WERI-Rb-1 (cell line): ENCODE measurements around the gene SLC39A12.

ENCODE experiments used
- DNase-seq: peaks from one replicate; pipeline ENCODE4 v3.0.0-alpha.2; 2020
- H3K27ac ChIP-seq: fragments of 250-450 bp; sonication (Bioruptor Pico); 2 replicates; pipeline ENCODE4 v1.5.1; 2020; ENCODE audit warnings: mild to moderate bottlenecking, moderate library complexity
- H3K27me3 ChIP-seq: fragments of 250-450 bp; sonication (Bioruptor Pico); 2 replicates; pipeline ENCODE4 v1.5.1; 2021; ENCODE audit warnings: mild to moderate bottlenecking, low read depth, moderate library complexity; ENCODE audit not compliant: insufficient read depth, severe bottlenecking
- H3K36me3 ChIP-seq: fragments of 250-450 bp; sonication (Bioruptor Pico); 2 replicates; pipeline ENCODE4 v1.5.1; 2020; ENCODE audit warnings: mild to moderate bottlenecking, moderate library complexity
- H3K4me3 ChIP-seq: 2 replicates; pipeline ENCODE4 v1.5.1; 2011; ENCODE audit warnings: low read depth, mild to moderate bottlenecking, control low read depth, low read length
- H3K9me3 ChIP-seq: fragments of 250-450 bp; sonication (Bioruptor Pico); 2 replicates; pipeline ENCODE4 v1.5.1; 2021; ENCODE audit warnings: mild to moderate bottlenecking, moderate library complexity; ENCODE audit not compliant: severe bottlenecking
- CTCF ChIP-seq: IDR thresholded peaks from 2 replicates; pipeline ENCODE4 v1.5.1; 2011; ENCODE audit warnings: low read depth, mild to moderate bottlenecking, control low read depth, inconsistent platforms, low read length

The SLC39A12 gene

GRCh38 chr10:18043148-18044006 lies 91.7 kb downstream of the SLC39A12 start:
- no peak for TF ChIP-seq CTCF

GRCh38 chr10:18044976-18045720 lies 93.4 kb downstream of the SLC39A12 start:
- no peak for TF ChIP-seq CTCF
- Histone ChIP-seq H3K4me3 (no peak overlapping the region), H3K27me3 (no peaks in the 10 kb centered on the region), H3K36me3 (no peaks in the 10 kb centered on the region), H3K9me3 (no peaks in the 10 kb centered on the region), H3K27ac (no peak overlapping the region)
- DNase-seq: no peak

More at GRCh38 chr10:18043148-18044006, 91.7 kb downstream of the SLC39A12 start:
- H3K4me3 ChIP-seq: no peak overlapping the region
- no peaks in the 10 kb centered on the region for H3K36me3 ChIP-seq
- no peak for DNase-seq
- no peaks in the 10 kb centered on the region for H3K9me3 ChIP-seq
- no peaks in the 10 kb centered on the region for H3K27me3 ChIP-seq
- no peak overlapping the region for H3K27ac ChIP-seq

DNA sequence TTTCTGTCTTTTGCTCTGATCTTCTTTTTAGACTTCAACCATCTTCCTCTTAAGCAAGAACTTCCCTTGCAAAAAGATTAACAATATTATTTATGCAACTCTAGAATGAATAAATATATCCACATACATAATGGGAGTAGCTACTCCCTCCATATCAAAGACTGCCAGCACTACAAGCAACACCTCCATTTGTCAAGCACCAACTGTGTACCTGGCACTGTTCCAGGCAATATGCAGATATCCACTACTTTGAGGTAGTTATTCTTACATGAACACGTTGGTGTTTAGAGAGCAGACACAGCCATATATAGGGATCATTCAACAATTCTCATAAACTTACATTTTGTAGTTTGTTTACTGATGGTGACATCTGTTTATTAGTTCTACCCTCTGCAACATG lies 104.9 kb downstream of the SLC39A12 start:
- Histone ChIP-seq H3K4me3 (no peak overlapping the region), H3K9me3 (no peaks in the 10 kb centered on the region), H3K27ac (no peak overlapping the region), H3K27me3 (no peaks in the 10 kb centered on the region), H3K36me3 (no peaks in the 10 kb centered on the region)
- no peak for DNase-seq
- TF ChIP-seq CTCF: no peak

GRCh38 chr10:18059826-18060559 lies 108.3 kb downstream of the SLC39A12 start:
- H3K4me3 ChIP-seq: no peak overlapping the region
- no peaks in the 10 kb centered on the region for H3K27me3 ChIP-seq
- H3K9me3 ChIP-seq: no peaks in the 10 kb centered on the region
- no peak overlapping the region for H3K27ac ChIP-seq
- DNase-seq: no peak
- H3K36me3 ChIP-seq: no peaks in the 10 kb centered on the region
- TF ChIP-seq CTCF: no peak

DNA sequence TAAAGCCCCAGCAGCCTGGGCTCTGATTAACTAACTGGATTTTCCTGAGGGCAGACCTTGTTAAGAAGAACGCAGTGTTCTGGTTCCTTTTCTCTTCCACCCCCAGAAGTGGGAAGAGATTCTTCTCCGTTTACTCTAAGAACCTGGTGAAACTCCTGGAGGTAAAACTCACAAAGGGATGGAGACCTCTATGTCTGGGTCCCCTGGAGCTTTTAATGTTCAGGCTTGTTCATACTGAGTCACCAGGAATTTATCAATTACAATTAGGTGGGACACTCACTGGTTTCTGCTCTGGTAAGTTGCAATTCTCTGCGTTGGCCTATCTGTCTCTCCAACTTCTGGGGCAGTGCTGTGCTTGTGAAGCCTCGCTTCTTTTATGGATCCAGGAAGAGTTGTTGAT lies 115.2 kb downstream of the SLC39A12 start:
- TF ChIP-seq CTCF: no peak
- DNase-seq: no peak
- Histone ChIP-seq H3K4me3 (no peak overlapping the region), H3K9me3 (no peaks in the 10 kb centered on the region), H3K27ac (no peak overlapping the region), H3K36me3 (no peaks in the 10 kb centered on the region), H3K27me3 (no peaks in the 10 kb centered on the region)
